GM23248 (cell line): Measurements from ENCODE around the gene PRDX2.

ENCODE experiments used
- EZH2 ChIP-seq: fragments of 200-600 bp; sonication (generic); IDR thresholded peaks from 2 replicates; pipeline ENCODE4 v1.6.1; 2018; ENCODE audit warnings: antibody characterized with exemption, mild to moderate bottlenecking; ENCODE audit not compliant: insufficient read depth, poor library complexity, severe bottlenecking
- EZH2phosphoT487 ChIP-seq: fragments of 200-600 bp; sonication (generic); IDR thresholded peaks from 2 replicates; pipeline ENCODE4 v1.6.1; 2018; ENCODE audit warnings: antibody characterized with exemption, moderate library complexity, mild to moderate bottlenecking, low read depth; ENCODE audit not compliant: insufficient read depth

DNA sequence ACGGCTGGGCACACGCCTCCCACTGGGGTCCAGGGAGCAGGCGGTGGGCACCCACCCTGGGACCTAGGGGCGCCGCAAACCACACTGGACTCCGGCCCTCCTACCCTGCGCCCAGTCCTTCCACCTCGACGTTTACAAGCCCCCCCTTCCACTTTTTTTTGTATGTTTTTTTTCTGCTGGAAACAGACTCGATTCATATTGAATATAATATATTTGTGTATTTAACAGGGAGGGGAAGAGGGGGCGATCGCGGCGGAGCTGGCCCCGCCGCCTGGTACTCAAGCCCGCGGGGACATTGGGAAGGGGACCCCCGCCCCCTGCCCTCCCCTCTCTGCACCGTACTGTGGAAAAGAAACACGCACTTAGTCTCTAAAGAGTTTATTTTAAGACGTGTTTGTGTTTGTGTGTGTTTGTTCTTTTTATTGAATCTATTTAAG lies 8.7 kb downstream of the PRDX2 start:
- TF ChIP-seq EZH2phosphoT487: no peak
- TF ChIP-seq EZH2: no peak
